Liver (tissue), 9 donors: ENCODE results near the gene KMT2E. TPM values are rescaled to one million over a fixed set of nuclear protein-coding genes. Genes with fewer than 3 reads are reported as not detected.

Source experiments
- DNase-seq: peaks from one replicate; pipeline ENCODE4 v3.0.0-alpha.2; 2017; ENCODE audit warnings: low spot score
- H3K27ac ChIP-seq, 2 donors: one replicate each; pipeline ENCODE4 v1.7.0; 2013; ENCODE audit warnings: inconsistent platforms in 2 of 2, low read length in 2 of 2, control low read depth in 1 of 2, low read depth in 1 of 2, mild to moderate bottlenecking in 1 of 2
- H3K27me3 ChIP-seq, 4 donors: one replicate each; pipeline versions ENCODE4 v1.6.1 to v1.7.0; 2013; ENCODE audit warnings: low read length in 3 of 4, inconsistent platforms in 1 of 4, mild to moderate bottlenecking in 1 of 4, moderate library complexity in 1 of 4; ENCODE audit not compliant: control insufficient read depth in 4 of 4, insufficient read depth in 4 of 4
- H3K36me3 ChIP-seq, 4 donors: one replicate each; pipeline versions ENCODE4 v1.6.1 to v1.7.0; 2013; ENCODE audit warnings: low read length in 3 of 4, mild to moderate bottlenecking in 3 of 4, low read depth in 1 of 4, moderate library complexity in 1 of 4; ENCODE audit not compliant: control insufficient read depth in 4 of 4, insufficient read depth in 3 of 4
- H3K4me1 ChIP-seq, 4 donors: one replicate each; pipeline versions ENCODE4 v1.6.1 to v1.7.0; 2013; ENCODE audit warnings: low read length in 3 of 4, mild to moderate bottlenecking in 3 of 4, moderate library complexity in 1 of 4; ENCODE audit not compliant: control insufficient read depth in 4 of 4, insufficient read depth in 4 of 4
- H3K4me3 ChIP-seq, 3 donors: one replicate each; pipeline versions ENCODE4 v1.6.1 to v1.7.0; 2013; ENCODE audit warnings: low read length in 3 of 3, control low read depth in 1 of 3, low read depth in 1 of 3, mild to moderate bottlenecking in 1 of 3
- H3K9ac ChIP-seq, 2 donors: one replicate each; pipeline ENCODE4 v1.7.0; 2013; ENCODE audit warnings: low read length in 2 of 2, mild to moderate bottlenecking in 2 of 2, moderate library complexity in 2 of 2, control low read depth in 1 of 2, low read depth in 1 of 2
- H3K9me3 ChIP-seq, 4 donors: one replicate each; pipeline versions ENCODE4 v1.6.1 to v1.7.0; 2013; ENCODE audit warnings: low read length in 3 of 4; ENCODE audit not compliant: control insufficient read depth in 4 of 4
- CTCF ChIP-seq: fragments of 150-350 bp; IDR thresholded peaks from 2 replicates; pipeline ENCODE4 v1.5.1; 2017; ENCODE audit warnings: improper control_type of control experiment, low read depth, low read length; ENCODE audit not compliant: missing input control
- EGR1 ChIP-seq, 2 donors: IDR thresholded peaks; 2 replicates each; pipeline ENCODE4 v1.6.1; 2016 to 2018; ENCODE audit warnings: antibody characterized with exemption in 2 of 2, low read depth in 2 of 2
- FOXA2 ChIP-seq: IDR thresholded peaks from 2 replicates; pipeline ENCODE4 v1.6.1; 2016; ENCODE audit warnings: antibody characterized with exemption
- GABPA ChIP-seq, 2 donors: IDR thresholded peaks in 1 of 2; conservative IDR thresholded peaks in 1 of 2; 2 replicates each; pipeline ENCODE4 v1.6.1; 2016; ENCODE audit warnings: antibody characterized with exemption in 2 of 2, mild to moderate bottlenecking in 1 of 2, moderate library complexity in 1 of 2
- HNF4A ChIP-seq, 2 donors: conservative IDR thresholded peaks; 2 replicates each; pipeline ENCODE4 v1.6.1; 2016; ENCODE audit warnings: antibody characterized with exemption in 2 of 2, mild to moderate bottlenecking in 2 of 2
- HNF4G ChIP-seq: IDR thresholded peaks from 2 replicates; pipeline ENCODE4 v1.6.1; 2016; ENCODE audit warnings: antibody characterized with exemption
- JUND ChIP-seq, 2 donors: IDR thresholded peaks; 2 replicates each; pipeline ENCODE4 v1.6.1; 2016; ENCODE audit warnings: antibody characterized with exemption in 2 of 2
- MAX ChIP-seq: IDR thresholded peaks from 2 replicates; pipeline ENCODE4 v1.6.1; 2016; ENCODE audit warnings: antibody characterized with exemption
- NR2F2 ChIP-seq: IDR thresholded peaks from 2 replicates; pipeline ENCODE4 v1.6.1; 2016; ENCODE audit warnings: antibody characterized with exemption
- REST ChIP-seq: IDR thresholded peaks from 2 replicates; pipeline ENCODE4 v1.6.1; 2016; ENCODE audit warnings: antibody characterized with exemption, mild to moderate bottlenecking
- RXRA ChIP-seq, 2 donors: IDR thresholded peaks; 2 replicates each; pipeline ENCODE4 v1.6.1; 2017 to 2018; ENCODE audit warnings: antibody characterized with exemption in 2 of 2, mild to moderate bottlenecking in 1 of 2
- SP1 ChIP-seq: IDR thresholded peaks from 2 replicates; pipeline ENCODE4 v1.6.1; 2018; ENCODE audit warnings: antibody characterized with exemption, mild to moderate bottlenecking
- TAF1 ChIP-seq: conservative IDR thresholded peaks from 2 replicates; pipeline ENCODE4 v1.6.1; 2016; ENCODE audit warnings: antibody characterized with exemption, mild to moderate bottlenecking
- YY1 ChIP-seq: IDR thresholded peaks from 2 replicates; pipeline ENCODE4 v1.6.1; 2016; ENCODE audit warnings: antibody characterized with exemption, mild to moderate bottlenecking
- ZBTB33 ChIP-seq: IDR thresholded peaks from 2 replicates; pipeline ENCODE4 v1.6.1; 2016; ENCODE audit warnings: antibody characterized with exemption
- WGBS: extraction: QIAGEN DNeasy Blood & Tissue Kit; methylation state at CpG from one replicate; pipeline ENCODE4 v1.1.7; 2013; 5-methylcytosine and 5-hydroxymethylcytosine counted together
- polyA plus RNA-seq, 2 donors: library from polyadenylated mRNA; stranded (reverse) in 1 of 2; unstranded in 1 of 2; fragments of 200-250 nt in 1 of 2; fragments of >200 nt in 1 of 2; fragmentation: Nextera tagmentation in 1 of 2; extraction: Ambion mirVana in 1 of 2; gene quantifications; one replicate each; pipeline versions ENCODE4 v1.2.1 to v1.2.3, GENCODE V29; 2013 to 2015
- total RNA-seq, 2 donors: library from RNA; depleted of rRNA; stranded (reverse); fragments of >200 nt; gene quantifications; one replicate each; pipeline ENCODE4 v1.2.3, GENCODE V29; 2014
- TF ChIP-seq, protein P1 (sequence below): IDR thresholded peaks from 2 replicates; pipeline ENCODE4 v1.6.1; 2016; ENCODE audit warnings: antibody characterized with exemption
- donor health status: healthy.
- donor health status: healthy.
- donor health status: healthy.
- donor health status: healthy.
- donor health status: healthy.

KMT2E gene
- total and polyA plus RNA-seq, 4 donors = 7.1 to 55.6 (median 42.4) TPM

DNA sequence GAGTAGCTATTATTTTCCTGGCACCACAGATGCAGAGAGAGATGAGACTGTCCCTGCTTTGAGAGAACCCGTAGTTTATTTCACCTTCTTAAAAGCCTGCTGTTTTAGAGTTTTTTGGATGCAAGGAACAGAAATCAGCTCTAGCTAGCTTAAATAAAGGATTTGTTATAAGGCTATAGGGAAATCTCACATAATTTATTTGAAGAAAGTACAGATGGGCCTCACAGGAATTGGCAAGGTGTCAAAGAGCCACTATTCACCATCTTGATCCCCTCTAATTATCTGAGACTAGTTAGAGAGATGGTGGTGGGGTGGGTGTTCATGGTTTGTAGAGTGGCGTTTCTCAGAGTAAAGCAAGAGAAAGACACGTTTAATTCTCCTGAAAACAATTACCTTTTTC lies 7.3 kb downstream of the KMT2E start:
- no peak for DNase-seq
- Histone ChIP-seq H3K4me3 (no peak overlapping the region), H3K36me3 (no peaks in the 10 kb centered on the region), H3K27ac (peak overlapping the region in 1 of 2 donors; percentile 42), H3K27me3 (no peaks in the 10 kb centered on the region), H3K9ac (no peak overlapping the region), H3K9me3 (no peaks in the 10 kb centered on the region), H3K4me1 (peaks cover 12 to 55% (median 43%) of the 10 kb centered on the region in 4 donors)
- 51% methylated on average over 3 of the region's 3 CpGs for WGBS
- no peak for TF ChIP-seq HNF4A (conservative IDR thresholded peaks at IDR 0.05)
- TF ChIP-seq FOXA2 = no peak
- TF ChIP-seq YY1 = no peak
- TF ChIP-seq RXRA (IDR thresholded peaks at IDR 0.05) = no peak
- no peak for TF ChIP-seq MAX
- TF ChIP-seq, protein P1, sequence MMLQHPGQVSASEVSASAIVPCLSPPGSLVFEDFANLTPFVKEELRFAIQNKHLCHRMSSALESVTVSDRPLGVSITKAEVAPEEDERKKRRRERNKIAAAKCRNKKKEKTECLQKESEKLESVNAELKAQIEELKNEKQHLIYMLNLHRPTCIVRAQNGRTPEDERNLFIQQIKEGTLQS = no peak
- no peak for TF ChIP-seq HNF4G
- TF ChIP-seq NR2F2 = no peak
- no peak for TF ChIP-seq REST
- TF ChIP-seq ZBTB33 = no peak
- no peak for TF ChIP-seq SP1
- TF ChIP-seq CTCF = no peak
- no peak for TF ChIP-seq GABPA (IDR thresholded peaks at IDR 0.05 in 1 of 2, conservative IDR thresholded peaks at IDR 0.05 in 1 of 2)
- TF ChIP-seq JUND (IDR thresholded peaks at IDR 0.05) = no peak

DNA sequence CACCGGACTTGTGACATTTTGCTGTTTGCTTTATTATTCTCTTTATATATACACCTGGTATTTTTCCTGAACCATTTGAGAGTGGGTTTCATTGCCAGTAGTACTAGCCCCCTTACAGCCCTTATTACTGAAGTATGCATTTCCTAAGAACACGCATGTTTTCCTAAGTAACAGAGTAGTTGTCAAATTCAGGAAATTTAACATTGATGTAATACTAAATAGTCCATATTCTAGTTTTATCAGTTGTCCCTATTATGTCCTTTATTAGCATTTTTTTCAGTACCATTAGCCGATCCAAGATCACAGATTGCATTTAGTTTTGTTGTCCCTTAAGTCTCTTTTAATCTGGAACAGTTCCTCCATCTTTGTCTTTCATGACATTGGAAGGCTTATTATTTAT lies 8.0 kb downstream of the KMT2E start:
- H3K4me1 ChIP-seq = peaks cover 12 to 53% (median 39%) of the 10 kb centered on the region in 4 donors
- H3K9me3 ChIP-seq = no peaks in the 10 kb centered on the region
- H3K27ac ChIP-seq = no peak overlapping the region
- no peak for TF ChIP-seq SP1
- TF ChIP-seq MAX = no peak
- TF ChIP-seq, protein P1 = no peak
- no peak for TF ChIP-seq TAF1
- no peak for TF ChIP-seq EGR1 (IDR thresholded peaks at IDR 0.05; ENCODE audit: low read depth in 2 of 2)
- no peak for TF ChIP-seq ZBTB33
- TF ChIP-seq NR2F2 = no peak
- no peak for TF ChIP-seq JUND (IDR thresholded peaks at IDR 0.05)
- no peak for TF ChIP-seq HNF4A (conservative IDR thresholded peaks at IDR 0.05)
- H3K27me3 ChIP-seq = no peaks in the 10 kb centered on the region
- H3K4me3 ChIP-seq = no peak overlapping the region
- WGBS = 75% methylated on average over 3 of the region's 3 CpGs
- no peak overlapping the region for H3K9ac ChIP-seq
- H3K36me3 ChIP-seq = no peaks in the 10 kb centered on the region
- no peak for DNase-seq
